Osteocyte (in vitro differentiated cells): ENCODE measurements around the gene COA1. TPM values are rescaled to one million over a fixed set of nuclear protein-coding genes. Genes with fewer than 3 reads are reported as not detected.
"Not testable (repeated sequence)": the region's sequence is repeated elsewhere in the genome, so short reads cannot be mapped to it uniquely, and the experiment has no call there.

Experiments used
- DNase-seq: peaks from one replicate; pipeline ENCODE4 v3.0.0; 2021; ENCODE audit warnings: mixed read lengths; ENCODE audit not compliant: unreplicated experiment; ENCODE audit errors: extremely low spot score
- H3K27ac Mint-ChIP-seq: one replicate; pipeline ENCODE4 v1.8.0; 2021; ENCODE audit warnings: mild to moderate bottlenecking, mixed read lengths; ENCODE audit not compliant: unreplicated experiment
- H3K27me3 Mint-ChIP-seq: one replicate; pipeline ENCODE4 v1.8.0; 2021; ENCODE audit warnings: mixed read lengths; ENCODE audit not compliant: unreplicated experiment
- H3K36me3 Mint-ChIP-seq: one replicate; pipeline ENCODE4 v1.8.0; 2021; ENCODE audit warnings: mixed read lengths; ENCODE audit not compliant: unreplicated experiment
- H3K4me1 Mint-ChIP-seq: one replicate; pipeline ENCODE4 v1.8.0; 2021; ENCODE audit warnings: mixed read lengths; ENCODE audit not compliant: unreplicated experiment
- H3K4me3 Mint-ChIP-seq: one replicate; pipeline ENCODE4 v1.8.0; 2021; ENCODE audit warnings: mild to moderate bottlenecking, moderate library complexity, mixed read lengths; ENCODE audit not compliant: unreplicated experiment
- H3K9me3 Mint-ChIP-seq: one replicate; pipeline ENCODE4 v1.8.0; 2021; ENCODE audit warnings: mixed read lengths; ENCODE audit not compliant: unreplicated experiment
- CTCF ChIP-seq: fragments of 200-600 bp; sonication (generic); IDR thresholded peaks from 2 replicates; pipeline ENCODE4 v1.5.0; 2021; ENCODE audit warnings: antibody characterized with exemption, mild to moderate bottlenecking, moderate library complexity
- total RNA-seq: library from RNA; stranded (reverse); gene quantifications from 2 replicates; pipeline ENCODE4 v1.2.1, GENCODE V29; 2021

The COA1 gene
- total RNA-seq, 1 donor from 2014 or later, result 45.9 TPM

GRCh38 chr7:43631559-43631958 is 97.8 kb downstream of the COA1 start:
- Mint-ChIP-seq H3K27ac (no peak overlapping the region), H3K36me3 (peaks cover 42% of the 10 kb centered on the region)
- TF ChIP-seq CTCF, result no peak

GRCh38 chr7:43630482-43630881 is 98.8 kb downstream of the COA1 start:
- H3K27me3 Mint-ChIP-seq, result no peaks in the 10 kb centered on the region
- no peak for DNase-seq
- H3K4me1 Mint-ChIP-seq, result peaks cover 3% of the 10 kb centered on the region
- no peak overlapping the region for H3K4me3 Mint-ChIP-seq
- TF ChIP-seq CTCF, result no peak
- H3K9me3 Mint-ChIP-seq, result no peaks in the 10 kb centered on the region
- no peak overlapping the region for H3K27ac Mint-ChIP-seq
- peaks cover 42% of the 10 kb centered on the region for H3K36me3 Mint-ChIP-seq

More at GRCh38 chr7:43631559-43631958, 97.8 kb downstream of the COA1 start:
- Mint-ChIP-seq H3K27me3 (no peaks in the 10 kb centered on the region), H3K4me1 (peaks cover 3% of the 10 kb centered on the region), H3K4me3 (no peak overlapping the region), H3K9me3 (no peaks in the 10 kb centered on the region)
- no peak for DNase-seq

- no peak overlapping the region for H3K4me3 Mint-ChIP-seq
- peaks cover 4% of the 10 kb centered on the region for H3K4me1 Mint-ChIP-seq
- TF ChIP-seq CTCF, result no peak
- peaks cover 42% of the 10 kb centered on the region for H3K36me3 Mint-ChIP-seq
- no peak overlapping the region for H3K27ac Mint-ChIP-seq
- H3K27me3 Mint-ChIP-seq, result no peaks in the 10 kb centered on the region
- H3K9me3 Mint-ChIP-seq, result no peaks in the 10 kb centered on the region
- DNase-seq, result no peak
These were observed 99.5 kb downstream of the COA1 start for GRCh38 chr7:43629857-43630256.

GRCh38 chr7:43628431-43628830 is 100.9 kb downstream of the COA1 start:
- no peak for DNase-seq
- no peaks in the 10 kb centered on the region for H3K9me3 Mint-ChIP-seq
- peaks cover 43% of the 10 kb centered on the region for H3K36me3 Mint-ChIP-seq
- H3K4me3 Mint-ChIP-seq, result no peak overlapping the region
- no peaks in the 10 kb centered on the region for H3K27me3 Mint-ChIP-seq
- no peak for TF ChIP-seq CTCF
- no peak overlapping the region for H3K27ac Mint-ChIP-seq
- H3K4me1 Mint-ChIP-seq, result peaks cover 4% of the 10 kb centered on the region

- H3K27me3 Mint-ChIP-seq, H3K27ac Mint-ChIP-seq: not testable (repeated sequence)
- peaks cover 40% of the 10 kb centered on the region for H3K36me3 Mint-ChIP-seq
These were observed 101.5 kb downstream of the COA1 start for GRCh38 chr7:43627798-43628197.

GRCh38 chr7:43626695-43627094 is 102.6 kb downstream of the COA1 start:
- H3K4me1 Mint-ChIP-seq, result peaks cover 10% of the 10 kb centered on the region

More at GRCh38 chr7:43627798-43628197, 101.5 kb downstream of the COA1 start:
- not testable (repeated sequence) for DNase-seq, H3K4me3 Mint-ChIP-seq, H3K9me3 Mint-ChIP-seq, H3K4me1 Mint-ChIP-seq

More at GRCh38 chr7:43626695-43627094, 102.6 kb downstream of the COA1 start:
- no peaks in the 10 kb centered on the region for H3K27me3 Mint-ChIP-seq
- H3K27ac Mint-ChIP-seq, result no peak overlapping the region
- no peak overlapping the region for H3K4me3 Mint-ChIP-seq
- no peaks in the 10 kb centered on the region for H3K9me3 Mint-ChIP-seq
- DNase-seq, result no peak
- peaks cover 34% of the 10 kb centered on the region for H3K36me3 Mint-ChIP-seq
- no peak for TF ChIP-seq CTCF
